Left ventricle myocardium inferior (tissue), 1 donor: ENCODE measurements around the gene SLC5A4. TPM values are rescaled to one million over a fixed set of nuclear protein-coding genes. Genes with fewer than 3 reads are reported as not detected.

Experiments used
- DNase-seq: peaks from one replicate; pipeline ENCODE4 v3.0.0-alpha.2; 2020
- H3K27ac ChIP-seq: fragments of 200-600 bp; replicated peaks from 2 replicates; pipeline ENCODE4 v1.8.0; 2021
- H3K27me3 ChIP-seq: fragments of 200-600 bp; 2 replicates; pipeline ENCODE4 v1.8.0; 2021; ENCODE audit warnings: low read depth
- H3K36me3 ChIP-seq: fragments of 200-600 bp; 2 replicates; pipeline ENCODE4 v1.8.0; 2021
- H3K4me1 ChIP-seq: fragments of 200-600 bp; 2 replicates; pipeline ENCODE4 v1.8.0; 2021
- H3K4me3 ChIP-seq: fragments of 200-600 bp; 2 replicates; pipeline ENCODE4 v1.8.0; 2021; ENCODE audit warnings: mild to moderate bottlenecking, moderate library complexity
- H3K9me3 ChIP-seq: fragments of 200-600 bp; replicated peaks from 2 replicates; pipeline ENCODE4 v1.8.0; 2021
- intact Hi-C: fragments of 100-400 bp; cut with micrococcal nuclease; formaldehyde crosslinking; loops from one replicate; pipeline ENCODE4 v1.11.0; 2022
- total RNA-seq: library from RNA; stranded (reverse); fragmentation: NEBNext Ultra II Directional; extraction: Animal tissue kit (Norgen Biotek cat#: 25700); gene quantifications from one replicate; pipeline ENCODE4 v1.2.1, GENCODE V29; 2021
- TF ChIP-seq, protein P1 (sequence below): fragments of 200-600 bp; IDR thresholded peaks from 2 replicates; pipeline ENCODE4 v1.8.0; 2021; ENCODE audit warnings: antibody characterized with exemption, mild to moderate bottlenecking, borderline replicate concordance
- donor health status: DM: no; HTN: yes; CAD: no; lungs with severe emphysema.

Gene SLC5A4
- total RNA-seq, 1 donor from 2014 or later, result 0.27 TPM

DNA sequence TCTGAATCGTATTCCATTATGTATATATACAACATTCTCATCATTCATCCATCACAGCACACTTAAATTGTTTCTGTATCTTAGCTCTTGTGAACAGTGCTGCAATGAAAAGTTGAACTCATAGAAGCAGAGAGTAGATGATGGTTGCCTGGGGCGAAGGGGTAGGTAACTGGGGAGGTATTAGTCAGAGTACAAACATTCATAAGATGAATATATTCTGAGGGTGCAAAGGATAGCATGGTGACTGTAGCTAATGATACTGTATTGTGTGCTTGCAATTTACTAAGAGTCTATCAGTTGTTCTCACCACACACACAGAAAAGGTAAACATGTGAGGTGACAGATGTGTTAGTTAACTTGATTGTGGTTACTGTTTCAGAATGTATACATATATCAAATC lies 37.7 kb downstream of the SLC5A4 start:
- TF ChIP-seq, protein P1, sequence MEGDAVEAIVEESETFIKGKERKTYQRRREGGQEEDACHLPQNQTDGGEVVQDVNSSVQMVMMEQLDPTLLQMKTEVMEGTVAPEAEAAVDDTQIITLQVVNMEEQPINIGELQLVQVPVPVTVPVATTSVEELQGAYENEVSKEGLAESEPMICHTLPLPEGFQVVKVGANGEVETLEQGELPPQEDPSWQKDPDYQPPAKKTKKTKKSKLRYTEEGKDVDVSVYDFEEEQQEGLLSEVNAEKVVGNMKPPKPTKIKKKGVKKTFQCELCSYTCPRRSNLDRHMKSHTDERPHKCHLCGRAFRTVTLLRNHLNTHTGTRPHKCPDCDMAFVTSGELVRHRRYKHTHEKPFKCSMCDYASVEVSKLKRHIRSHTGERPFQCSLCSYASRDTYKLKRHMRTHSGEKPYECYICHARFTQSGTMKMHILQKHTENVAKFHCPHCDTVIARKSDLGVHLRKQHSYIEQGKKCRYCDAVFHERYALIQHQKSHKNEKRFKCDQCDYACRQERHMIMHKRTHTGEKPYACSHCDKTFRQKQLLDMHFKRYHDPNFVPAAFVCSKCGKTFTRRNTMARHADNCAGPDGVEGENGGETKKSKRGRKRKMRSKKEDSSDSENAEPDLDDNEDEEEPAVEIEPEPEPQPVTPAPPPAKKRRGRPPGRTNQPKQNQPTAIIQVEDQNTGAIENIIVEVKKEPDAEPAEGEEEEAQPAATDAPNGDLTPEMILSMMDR, result no peak
- H3K27ac ChIP-seq, result no peak overlapping the region
- no peaks in the 10 kb centered on the region for H3K4me1 ChIP-seq
- intact Hi-C loops, result no loop called here
- no peak for DNase-seq
- H3K27me3 ChIP-seq, result peaks cover 19% of the 10 kb centered on the region
- H3K36me3 ChIP-seq, result no peaks in the 10 kb centered on the region
- H3K9me3 ChIP-seq, result no peaks in the 10 kb centered on the region
- no peak overlapping the region for H3K4me3 ChIP-seq

DNA sequence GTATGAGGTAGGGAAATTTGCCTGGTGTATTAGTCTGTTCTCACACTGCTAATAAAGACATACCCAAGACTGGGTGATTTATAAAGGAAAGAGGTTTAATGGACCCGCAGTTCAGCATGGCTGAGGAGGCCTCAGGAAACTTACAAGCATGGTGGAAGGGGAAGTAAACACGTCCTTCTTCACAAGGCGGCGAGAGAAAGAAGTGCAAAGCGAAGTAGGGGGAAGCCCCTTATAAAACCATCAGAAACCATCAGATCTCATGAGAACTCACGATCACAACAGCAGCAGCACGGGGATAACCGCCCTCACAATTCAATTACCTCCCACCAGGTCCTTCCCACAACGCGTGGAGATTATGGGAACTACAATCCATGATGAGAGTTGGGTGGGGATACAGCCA lies 38.2 kb downstream of the SLC5A4 start:
- peaks cover 19% of the 10 kb centered on the region for H3K27me3 ChIP-seq
- no peak overlapping the region for H3K4me3 ChIP-seq
- H3K4me1 ChIP-seq, result no peaks in the 10 kb centered on the region
- H3K27ac ChIP-seq, result no peak overlapping the region
- TF ChIP-seq, protein P1, result no peak
- intact Hi-C loops, result no loop called here
- no peaks in the 10 kb centered on the region for H3K9me3 ChIP-seq
- H3K36me3 ChIP-seq, result no peaks in the 10 kb centered on the region
- DNase-seq, result no peak

DNA sequence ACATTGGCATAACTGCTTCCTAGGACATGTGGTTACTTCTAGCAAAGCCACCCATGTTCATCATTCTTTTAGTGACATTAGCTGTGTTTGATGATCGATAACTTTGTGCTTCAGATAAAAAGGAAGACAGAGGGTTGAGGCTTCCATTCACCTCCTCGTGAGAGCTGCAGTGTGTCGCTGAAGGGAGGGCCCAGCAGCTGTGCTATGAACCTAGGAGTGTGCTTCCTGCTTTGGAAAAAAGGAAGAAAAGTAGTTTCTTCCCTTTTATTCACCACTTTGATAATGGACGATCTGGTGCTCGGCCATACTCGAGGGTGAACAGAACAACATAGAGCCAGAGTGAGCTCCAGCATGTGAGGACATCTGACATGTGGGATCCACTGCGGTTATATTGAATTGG lies 44.1 kb downstream of the SLC5A4 start:
- Histone ChIP-seq H3K27me3 (peaks cover 14% of the 10 kb centered on the region), H3K9me3 (no peaks in the 10 kb centered on the region), H3K4me1 (no peaks in the 10 kb centered on the region), H3K4me3 (no peak overlapping the region), H3K27ac (no peak overlapping the region), H3K36me3 (no peaks in the 10 kb centered on the region)
- intact Hi-C loops, result no loop called here
- TF ChIP-seq, protein P1, result no peak
- DNase-seq, result no peak

DNA sequence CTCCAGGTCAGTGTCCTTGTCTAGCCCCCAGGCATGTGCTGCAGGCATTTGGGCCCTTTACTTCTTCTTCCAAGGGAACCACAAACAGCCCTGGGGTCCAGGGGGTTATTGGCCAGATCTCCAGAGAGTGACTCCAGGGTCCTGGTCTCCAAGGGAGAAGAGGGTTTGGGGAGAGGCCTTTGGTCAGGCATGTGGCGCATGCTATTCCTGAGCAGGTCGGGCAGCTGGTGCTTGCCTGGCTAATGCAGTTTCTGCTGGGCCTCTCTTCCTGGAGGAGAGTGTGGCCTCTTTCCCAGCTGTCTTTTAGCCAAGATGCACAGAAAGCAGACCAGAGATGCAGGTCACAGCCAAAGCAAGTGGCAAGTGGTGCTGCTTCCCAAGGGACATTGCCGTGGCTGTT lies 46.5 kb downstream of the SLC5A4 start:
- H3K27me3 ChIP-seq, result peaks cover 28% of the 10 kb centered on the region
- TF ChIP-seq, protein P1, result no peak
- no peak overlapping the region for H3K27ac ChIP-seq
- no peaks in the 10 kb centered on the region for H3K36me3 ChIP-seq
- H3K9me3 ChIP-seq, result no peaks in the 10 kb centered on the region
- intact Hi-C loops, result no loop called here
- no peak overlapping the region for H3K4me3 ChIP-seq
- H3K4me1 ChIP-seq, result no peaks in the 10 kb centered on the region
- no peak for DNase-seq

DNA sequence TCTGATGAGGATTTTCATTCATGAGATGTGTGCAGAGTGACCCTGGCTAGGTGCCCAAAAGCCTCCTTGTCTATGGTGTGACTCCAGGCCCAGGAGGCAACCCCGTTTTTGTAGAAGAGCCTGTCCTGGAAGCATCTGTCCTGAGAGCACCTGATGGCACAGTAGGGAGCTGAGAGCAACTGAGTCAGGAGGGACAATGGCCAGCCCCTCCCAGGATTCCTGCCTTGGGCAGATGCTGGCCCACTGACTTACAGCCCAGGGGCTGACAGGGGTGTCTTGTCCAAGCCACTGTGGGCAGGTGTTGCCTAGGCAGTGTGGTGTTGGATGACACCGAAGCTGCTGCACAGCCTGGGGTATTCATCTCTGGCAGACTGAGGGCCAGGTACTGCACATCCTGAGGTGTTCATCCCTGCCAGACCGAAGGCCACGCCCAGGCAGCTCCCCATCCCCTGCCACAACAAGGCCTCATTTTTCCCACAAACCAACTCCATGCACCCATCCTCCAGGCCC lies 47.1 kb downstream of the SLC5A4 start:
- Histone ChIP-seq H3K4me1 (peaks cover 5% of the 10 kb centered on the region), H3K27ac (no peak overlapping the region), H3K9me3 (no peaks in the 10 kb centered on the region), H3K27me3 (peaks cover 34% of the 10 kb centered on the region), H3K4me3 (no peak overlapping the region), H3K36me3 (no peaks in the 10 kb centered on the region)
- TF ChIP-seq, protein P1, result no peak
- intact Hi-C loops, result no loop called here
- no peak for DNase-seq
